GM21390 (cell line): Measurements from ENCODE around the gene FCHSD1.
A peak's percentile ranks its signal among the peaks of the same experiment; 100 is the strongest.
"Not testable (repeated sequence)": the region's sequence is repeated elsewhere in the genome, so short reads cannot be mapped to it uniquely, and the experiment has no call there.

Experiments used
- ATAC-seq: cut with Tn5 transposase; IDR thresholded peaks from one replicate; pipeline ENCODE4 v1.9.1; 2021; ENCODE audit not compliant: unreplicated experiment

The FCHSD1 gene

GRCh38 chr5:141618030-141618803, 33.0 kb downstream of the FCHSD1 start:
- ATAC-seq: peak; percentile 28

- ATAC-seq: no peak
Measured at GRCh38 chr5:141617682-141618029, 33.6 kb downstream of the FCHSD1 start.

GRCh38 chr5:141617128-141617527, 34.1 kb downstream of the FCHSD1 start:
- no peak for ATAC-seq

GRCh38 chr5:141615991-141616720, 35.1 kb downstream of the FCHSD1 start:
- no peak for ATAC-seq

- ATAC-seq: no peak
Measured at GRCh38 chr5:141613344-141613743, 37.9 kb downstream of the FCHSD1 start.

GRCh38 chr5:141611289-141611688, 39.9 kb downstream of the FCHSD1 start:
- no peak for ATAC-seq

- not testable (repeated sequence) for ATAC-seq
Measured at GRCh38 chr5:141609921-141610320, 41.3 kb downstream of the FCHSD1 start.

GRCh38 chr5:141609044-141609443, 42.2 kb downstream of the FCHSD1 start:
- no peak for ATAC-seq

- no peak for ATAC-seq
Measured at GRCh38 chr5:141608557-141608956, 42.7 kb downstream of the FCHSD1 start.

GRCh38 chr5:141608046-141608445, 43.2 kb downstream of the FCHSD1 start:
- no peak for ATAC-seq

GRCh38 chr5:141605523-141606277, 45.5 kb downstream of the FCHSD1 start:
- peak; percentile 98 for ATAC-seq

- no peak for ATAC-seq
Measured at GRCh38 chr5:141603923-141604717, 47.1 kb downstream of the FCHSD1 start.

GRCh38 chr5:141602606-141603005, 48.6 kb downstream of the FCHSD1 start:
- no peak for ATAC-seq

GRCh38 chr5:141598391-141599345, 52.5 kb downstream of the FCHSD1 start:
- no peak for ATAC-seq

- ATAC-seq: no peak
Measured at GRCh38 chr5:141597814-141598213, 53.4 kb downstream of the FCHSD1 start.

GRCh38 chr5:141597394-141597793, 53.8 kb downstream of the FCHSD1 start:
- no peak for ATAC-seq

- no peak for ATAC-seq
Measured at GRCh38 chr5:141596867-141597266, 54.4 kb downstream of the FCHSD1 start.

- ATAC-seq: no peak
Measured at GRCh38 chr5:141590127-141590526, 61.1 kb downstream of the FCHSD1 start.
